Muscle of back (tissue), 11 donors: ENCODE data around the gene SYNDIG1. TPM values are rescaled to one million over a fixed set of nuclear protein-coding genes. Genes with fewer than 3 reads are reported as not detected.

Source experiments
- DNase-seq, 3 donors: peaks; one replicate each; pipeline versions ENCODE4 v3.0.0 to v3.0.0-alpha.2; 2013
- polyA plus RNA-seq, 10 donors: library from polyadenylated mRNA; unstranded; fragments of 120-200 nt; gene quantifications; one replicate each; pipeline ENCODE4 v1.2.1, GENCODE V29; 2013; ENCODE audit not compliant: insufficient read length in 10 of 10

SYNDIG1 gene
- polyA plus RNA-seq, 10 donors, result 2.9 to 5.6 (median 3.6) TPM

- DNase-seq, result no peak
These were observed 23.8 kb upstream of the SYNDIG1 start for GRCh38 chr20:24445510-24446170.

- DNase-seq, result no peak
These were observed 22.6 kb upstream of the SYNDIG1 start for GRCh38 chr20:24446811-24447210.

GRCh38 chr20:24448170-24448569 is 21.3 kb upstream of the SYNDIG1 start:
- DNase-seq, result no peak

- DNase-seq, result no peak
These were observed 20.3 kb upstream of the SYNDIG1 start for GRCh38 chr20:24449026-24449720.

- DNase-seq, result no peak
These were observed 19.3 kb upstream of the SYNDIG1 start for GRCh38 chr20:24450177-24450576.

- no peak for DNase-seq
These were observed 18.6 kb upstream of the SYNDIG1 start for GRCh38 chr20:24450624-24451376.

- no peak for DNase-seq
These were observed 18.0 kb upstream of the SYNDIG1 start for GRCh38 chr20:24451428-24451827.

- DNase-seq, result no peak
These were observed 17.4 kb upstream of the SYNDIG1 start for GRCh38 chr20:24452016-24452415.

GRCh38 chr20:24452498-24453127 is 16.8 kb upstream of the SYNDIG1 start:
- no peak for DNase-seq

- DNase-seq, result no peak
These were observed 15.6 kb upstream of the SYNDIG1 start for GRCh38 chr20:24453869-24454268.

- no peak for DNase-seq
These were observed 14.3 kb upstream of the SYNDIG1 start for GRCh38 chr20:24455081-24455480.

GRCh38 chr20:24456398-24456781 is 13.0 kb upstream of the SYNDIG1 start:
- DNase-seq, result no peak

GRCh38 chr20:24458436-24458835 is 11.0 kb upstream of the SYNDIG1 start:
- no peak for DNase-seq

GRCh38 chr20:24459733-24460132 is 9.7 kb upstream of the SYNDIG1 start:
- no peak for DNase-seq

- no peak for DNase-seq
These were observed 8.7 kb upstream of the SYNDIG1 start for GRCh38 chr20:24460712-24461111.

- no peak for DNase-seq
These were observed 7.6 kb upstream of the SYNDIG1 start for GRCh38 chr20:24461848-24462247.

- DNase-seq, result peak in 1 of 3 donors; percentile 48
These were observed 6.9 kb upstream of the SYNDIG1 start for GRCh38 chr20:24462460-24463010.

- DNase-seq, result no peak
These were observed 4.3 kb upstream of the SYNDIG1 start for GRCh38 chr20:24465159-24465558.

GRCh38 chr20:24465730-24466129 is 3.7 kb upstream of the SYNDIG1 start:
- peak in 2 of 3 donors; percentile 41 to 47 for DNase-seq

- no peak for DNase-seq
These were observed 871 bp upstream of the SYNDIG1 start for GRCh38 chr20:24468401-24469115.
